ENCODE results near the gene ZBTB49. TPM values are rescaled to one million over a fixed set of nuclear protein-coding genes. Genes with fewer than 3 reads are reported as not detected.

The ZBTB49 gene
- total RNA-seq, 1 donor from 2014 or later = 5.7 TPM

DNA sequence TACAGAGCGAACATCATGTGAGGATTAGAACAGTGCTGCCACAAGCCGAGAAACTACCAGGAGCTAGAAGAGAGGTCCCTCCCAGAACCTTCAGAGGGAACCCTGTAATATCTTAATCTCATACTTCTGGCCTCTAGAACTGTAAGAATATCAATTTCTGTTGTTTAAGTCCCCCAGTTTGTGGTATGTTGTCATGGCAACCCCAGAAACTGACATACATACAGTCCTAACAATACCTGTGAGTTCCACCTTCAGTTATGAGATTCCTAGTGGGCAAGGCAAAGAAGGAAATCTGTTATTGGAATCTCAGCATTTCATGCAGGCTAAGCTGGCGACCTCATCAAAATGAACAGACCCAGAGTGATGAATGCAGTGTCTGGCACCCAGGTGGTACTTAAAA is 42.5 kb downstream of the ZBTB49 start:
- Mint-ChIP-seq H3K9me3 (no peaks in the 10 kb centered on the region), H3K36me3 (ENCODE audit: low read depth) (no peaks in the 10 kb centered on the region), H3K4me1 (peaks cover 2% of the 10 kb centered on the region), H3K4me3 (no peak overlapping the region), H3K27me3 (ENCODE audit: low read depth) (no peaks in the 10 kb centered on the region), H3K27ac (ENCODE audit: unreplicated experiment) (no peak overlapping the region)
- no peak for TF ChIP-seq CTCF (conservative IDR thresholded peaks at IDR 0.05)
- no peak for DNase-seq (ENCODE audit: low read depth, low spot score)

DNA sequence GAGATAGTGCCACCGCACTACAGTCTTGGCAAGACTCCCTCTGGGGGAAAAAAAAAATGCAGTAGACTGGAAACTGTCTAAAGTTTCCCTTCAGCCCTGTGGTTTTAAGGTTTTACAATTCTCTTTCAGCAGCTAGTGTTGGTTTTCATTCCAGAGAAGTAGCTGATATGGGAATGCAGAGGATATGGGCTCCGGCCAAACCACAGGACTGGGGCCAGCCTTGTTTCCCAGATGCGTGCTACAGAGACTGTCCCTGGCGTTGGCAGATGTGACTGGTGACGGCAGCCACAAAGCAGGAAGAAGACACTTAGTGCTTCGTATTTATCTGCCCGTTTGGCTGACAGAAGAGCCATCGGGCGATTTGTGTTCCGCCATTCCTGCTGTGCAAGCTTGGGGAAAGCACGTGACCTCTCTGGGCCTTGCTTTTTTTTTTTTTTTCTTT is 43.2 kb downstream of the ZBTB49 start:
- H3K36me3 Mint-ChIP-seq (ENCODE audit: low read depth) = no peaks in the 10 kb centered on the region
- H3K27me3 Mint-ChIP-seq (ENCODE audit: low read depth) = peaks cover 4% of the 10 kb centered on the region
- no peak for TF ChIP-seq CTCF (conservative IDR thresholded peaks at IDR 0.05)
- no peak overlapping the region for H3K4me3 Mint-ChIP-seq
- no peaks in the 10 kb centered on the region for H3K9me3 Mint-ChIP-seq
- no peak overlapping the region for H3K27ac Mint-ChIP-seq (ENCODE audit: unreplicated experiment)
- DNase-seq (ENCODE audit: low read depth, low spot score) = no peak
- H3K4me1 Mint-ChIP-seq = no peaks in the 10 kb centered on the region

DNA sequence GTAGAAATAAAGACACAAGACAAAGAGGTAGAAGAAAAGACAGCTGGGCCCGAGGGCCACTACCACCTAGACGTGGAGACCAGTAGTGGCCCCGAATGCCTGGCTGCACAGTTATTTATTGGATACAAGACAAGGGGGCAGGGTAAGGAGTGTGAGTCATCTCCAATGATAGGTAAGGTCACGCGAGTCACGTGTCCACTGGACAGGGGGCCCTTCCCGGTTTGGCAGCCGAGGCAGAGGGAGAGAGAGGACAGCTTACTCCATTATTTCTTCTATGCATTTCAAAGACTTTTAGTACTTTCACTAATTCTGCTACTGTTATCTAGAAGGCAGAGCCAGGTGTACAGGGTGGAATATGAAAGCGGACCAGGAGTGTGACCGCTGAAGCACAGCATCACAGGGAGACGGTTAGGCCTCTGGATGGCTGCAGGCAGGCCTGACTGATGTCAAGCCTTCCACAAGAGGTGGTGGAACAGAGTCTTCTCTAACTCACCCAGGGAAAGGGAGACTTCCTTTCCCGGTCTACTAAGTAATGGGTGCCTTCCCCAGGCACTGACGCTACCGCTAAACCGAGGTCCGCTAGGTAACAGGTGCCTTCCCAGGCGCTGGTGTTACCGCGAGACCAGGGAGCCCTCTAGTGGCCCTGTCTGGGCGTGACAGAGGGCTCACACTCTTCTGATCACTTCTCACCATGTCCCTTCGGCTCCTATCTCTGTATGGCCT is 44.9 kb downstream of the ZBTB49 start:
- peak; percentile 60 for DNase-seq (ENCODE audit: low read depth, low spot score)
- Mint-ChIP-seq H3K36me3 (ENCODE audit: low read depth) (no peaks in the 10 kb centered on the region), H3K4me1 (no peaks in the 10 kb centered on the region), H3K9me3 (no peaks in the 10 kb centered on the region), H3K27ac (ENCODE audit: unreplicated experiment) (no peak overlapping the region), H3K27me3 (ENCODE audit: low read depth) (peaks cover 4% of the 10 kb centered on the region), H3K4me3 (no peak overlapping the region)
- TF ChIP-seq CTCF (conservative IDR thresholded peaks at IDR 0.05) = peak; percentile 85

DNA sequence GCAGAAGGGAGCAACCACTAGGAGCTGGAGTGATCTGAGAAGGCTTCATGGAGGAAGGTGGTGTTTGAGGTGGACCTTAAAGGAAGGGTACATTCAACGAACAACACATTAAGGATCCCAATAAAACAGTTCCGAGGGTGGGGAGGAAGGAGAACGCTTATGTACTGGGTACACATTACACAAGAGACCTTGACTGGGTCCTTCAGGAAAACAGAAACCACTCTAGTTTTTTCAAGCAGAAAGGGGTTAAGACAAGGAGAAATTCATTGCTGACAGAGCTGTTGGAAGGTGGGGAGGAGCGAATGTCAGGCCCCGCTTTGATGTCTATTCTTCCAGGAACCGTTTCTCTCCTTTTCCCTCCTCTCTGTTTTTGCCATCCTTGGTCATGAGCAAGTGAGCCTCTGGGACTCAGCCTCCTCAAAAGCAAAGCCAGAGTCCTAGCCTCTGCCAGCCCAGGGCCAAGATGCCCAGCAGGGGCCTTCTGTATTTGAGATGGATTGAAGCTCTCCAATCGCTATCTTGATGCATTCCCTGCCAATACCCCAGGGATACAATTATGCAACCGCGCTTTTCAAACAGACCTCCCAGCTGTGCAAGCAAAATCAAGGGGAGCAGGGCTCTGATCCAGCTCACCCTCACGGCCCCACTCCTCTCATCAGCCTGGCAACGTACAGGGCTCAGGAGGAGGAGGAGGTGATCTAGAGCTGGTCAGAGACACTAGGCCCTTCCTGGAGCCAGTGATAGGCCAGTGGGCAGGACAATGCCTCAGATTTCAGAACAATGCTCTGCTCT is 48.4 kb downstream of the ZBTB49 start:
- H3K9me3 Mint-ChIP-seq = no peaks in the 10 kb centered on the region
- no peak for TF ChIP-seq CTCF (conservative IDR thresholded peaks at IDR 0.05)
- H3K4me1 Mint-ChIP-seq = no peaks in the 10 kb centered on the region
- H3K36me3 Mint-ChIP-seq (ENCODE audit: low read depth) = no peaks in the 10 kb centered on the region
- H3K27ac Mint-ChIP-seq (ENCODE audit: unreplicated experiment) = peak overlapping the region; percentile 71
- no peak for DNase-seq (ENCODE audit: low read depth, low spot score)
- H3K4me3 Mint-ChIP-seq = no peak overlapping the region
- peaks cover 4% of the 10 kb centered on the region for H3K27me3 Mint-ChIP-seq (ENCODE audit: low read depth)

DNA sequence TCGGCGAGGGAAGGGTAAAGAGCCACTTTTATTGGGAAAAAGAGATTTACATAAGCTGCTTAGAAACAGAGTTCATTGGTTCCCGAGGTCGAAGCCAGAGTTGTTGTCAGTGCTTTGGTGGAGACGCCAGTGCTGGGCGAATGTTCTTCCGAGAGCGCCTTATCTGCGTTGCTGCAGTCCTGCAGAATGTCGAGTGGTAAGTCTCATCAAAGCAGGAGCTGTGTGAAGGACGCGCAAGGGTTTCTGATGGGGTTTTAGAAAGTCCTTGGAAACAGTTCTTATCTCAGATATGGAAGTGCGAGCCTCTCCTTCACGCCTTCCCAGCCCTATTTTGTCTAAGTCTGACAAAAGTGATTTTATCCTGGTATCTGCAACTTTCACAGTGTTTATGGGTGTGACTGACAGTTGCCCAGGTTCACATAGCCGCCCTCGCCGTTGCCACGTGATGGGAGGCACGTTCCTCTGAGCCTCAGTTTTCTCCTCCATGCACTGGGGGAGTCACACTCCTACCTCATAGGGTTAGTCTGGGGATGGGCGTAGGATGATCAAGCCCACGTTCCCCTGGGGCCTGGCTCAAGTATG is 49.5 kb downstream of the ZBTB49 start:
- Mint-ChIP-seq H3K4me1 (no peaks in the 10 kb centered on the region), H3K27ac (ENCODE audit: unreplicated experiment) (no peak overlapping the region), H3K9me3 (no peaks in the 10 kb centered on the region), H3K36me3 (ENCODE audit: low read depth) (no peaks in the 10 kb centered on the region), H3K4me3 (no peak overlapping the region), H3K27me3 (ENCODE audit: low read depth) (peaks cover 4% of the 10 kb centered on the region)
- DNase-seq (ENCODE audit: low read depth, low spot score) = no peak
- no peak for TF ChIP-seq CTCF (conservative IDR thresholded peaks at IDR 0.05)

Data from neural crest cell (in vitro differentiated cells).